Hepatic stellate cell (primary cell): ENCODE results near the gene SORCS2.
"Not testable (repeated sequence)": the region's sequence is repeated elsewhere in the genome, so short reads cannot be mapped to it uniquely, and the experiment has no call there.

Experiments used
- DNase-seq: peaks from one replicate; pipeline ENCODE4 v3.0.0; 2011; ENCODE audit warnings: low spot score

Gene SORCS2

GRCh38 chr4:7587433-7588405 is 395.4 kb downstream of the SORCS2 start:
- no peak for DNase-seq

GRCh38 chr4:7590189-7590588 is 397.9 kb downstream of the SORCS2 start:
- DNase-seq: no peak

- no peak for DNase-seq
Observed at GRCh38 chr4:7590899-7591298, 398.6 kb downstream of the SORCS2 start.

- DNase-seq: no peak
Observed at GRCh38 chr4:7591409-7592053, 399.2 kb downstream of the SORCS2 start.

- DNase-seq: no peak
Observed at GRCh38 chr4:7593646-7594412, 401.5 kb downstream of the SORCS2 start.

- no peak for DNase-seq
Observed at GRCh38 chr4:7595934-7596461, 403.7 kb downstream of the SORCS2 start.

- DNase-seq: no peak
Observed at GRCh38 chr4:7596918-7597606, 404.7 kb downstream of the SORCS2 start.

GRCh38 chr4:7598939-7599790 is 406.8 kb downstream of the SORCS2 start:
- DNase-seq: no peak

GRCh38 chr4:7600247-7600646 is 407.9 kb downstream of the SORCS2 start:
- DNase-seq: no peak

- DNase-seq: not testable (repeated sequence)
Observed at GRCh38 chr4:7602166-7602565, 409.8 kb downstream of the SORCS2 start.

- peak; percentile 22 for DNase-seq
Observed at GRCh38 chr4:7607156-7607910, 415.0 kb downstream of the SORCS2 start.

GRCh38 chr4:7608046-7608445 is 415.7 kb downstream of the SORCS2 start:
- DNase-seq: no peak

GRCh38 chr4:7609316-7609715 is 417.0 kb downstream of the SORCS2 start:
- no peak for DNase-seq

GRCh38 chr4:7610022-7610670 is 417.8 kb downstream of the SORCS2 start:
- DNase-seq: no peak

- DNase-seq: no peak
Observed at GRCh38 chr4:7610841-7611240, 418.5 kb downstream of the SORCS2 start.

- DNase-seq: no peak
Observed at GRCh38 chr4:7612311-7612897, 420.1 kb downstream of the SORCS2 start.

- DNase-seq: no peak
Observed at GRCh38 chr4:7614350-7614949, 422.1 kb downstream of the SORCS2 start.

GRCh38 chr4:7616193-7616592 is 423.9 kb downstream of the SORCS2 start:
- no peak for DNase-seq

GRCh38 chr4:7618361-7618760 is 426.0 kb downstream of the SORCS2 start:
- DNase-seq: no peak
